ACHN (cell line): ENCODE measurements around the gene CAMKMT.

Source experiments
- DNase-seq: peaks from one replicate; pipeline ENCODE4 v3.0.0-alpha.2; 2015
- in situ Hi-C: cut with HindIII; loops from 2 replicates; pipeline ENCODE4 v1.10.0; 2017; ENCODE audit warnings: low sequenced_read_pairs, low pct_ligation_motif_present, low pct_unique_long_range_greater_than_20kb

Gene CAMKMT

GRCh38 chr2:44612276-44612675 lies 250.5 kb downstream of the CAMKMT start:
- in situ Hi-C loops = no loop called here
- DNase-seq = no peak

GRCh38 chr2:44614940-44615339 lies 253.2 kb downstream of the CAMKMT start:
- no peak for DNase-seq
- in situ Hi-C loops = no loop called here

GRCh38 chr2:44615950-44616518 lies 254.3 kb downstream of the CAMKMT start:
- in situ Hi-C loops = no loop called here
- DNase-seq = no peak

DNA sequence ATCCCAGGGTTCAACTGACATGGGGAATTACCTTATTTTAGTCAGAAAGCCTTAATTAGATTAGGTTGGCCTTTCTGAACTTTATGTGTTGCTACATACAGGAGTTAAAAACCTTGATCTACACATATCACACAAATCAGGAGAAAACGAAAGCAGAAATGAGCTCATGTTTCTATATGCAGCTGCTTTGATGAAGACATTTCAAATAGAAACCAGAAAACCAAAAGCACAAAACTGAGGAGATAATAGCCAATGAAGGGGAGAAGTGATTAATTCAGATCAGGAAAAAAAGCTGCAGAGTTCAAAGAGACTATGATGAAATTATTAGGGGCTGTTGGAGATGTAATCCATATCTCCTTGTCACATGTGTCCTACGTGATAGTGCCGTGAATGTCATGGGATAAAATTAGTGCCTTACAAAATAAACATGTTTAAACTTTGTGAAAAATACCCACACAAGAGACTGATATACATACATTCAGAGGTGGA lies 255.0 kb downstream of the CAMKMT start:
- in situ Hi-C loops = no loop called here
- no peak for DNase-seq

- DNase-seq = no peak
- in situ Hi-C loops = no loop called here
Observed at GRCh38 chr2:44618251-44619023, 256.7 kb downstream of the CAMKMT start.

GRCh38 chr2:44620189-44620990 lies 258.6 kb downstream of the CAMKMT start:
- peak; percentile 9 for DNase-seq
- in situ Hi-C loops = no loop called here

DNA sequence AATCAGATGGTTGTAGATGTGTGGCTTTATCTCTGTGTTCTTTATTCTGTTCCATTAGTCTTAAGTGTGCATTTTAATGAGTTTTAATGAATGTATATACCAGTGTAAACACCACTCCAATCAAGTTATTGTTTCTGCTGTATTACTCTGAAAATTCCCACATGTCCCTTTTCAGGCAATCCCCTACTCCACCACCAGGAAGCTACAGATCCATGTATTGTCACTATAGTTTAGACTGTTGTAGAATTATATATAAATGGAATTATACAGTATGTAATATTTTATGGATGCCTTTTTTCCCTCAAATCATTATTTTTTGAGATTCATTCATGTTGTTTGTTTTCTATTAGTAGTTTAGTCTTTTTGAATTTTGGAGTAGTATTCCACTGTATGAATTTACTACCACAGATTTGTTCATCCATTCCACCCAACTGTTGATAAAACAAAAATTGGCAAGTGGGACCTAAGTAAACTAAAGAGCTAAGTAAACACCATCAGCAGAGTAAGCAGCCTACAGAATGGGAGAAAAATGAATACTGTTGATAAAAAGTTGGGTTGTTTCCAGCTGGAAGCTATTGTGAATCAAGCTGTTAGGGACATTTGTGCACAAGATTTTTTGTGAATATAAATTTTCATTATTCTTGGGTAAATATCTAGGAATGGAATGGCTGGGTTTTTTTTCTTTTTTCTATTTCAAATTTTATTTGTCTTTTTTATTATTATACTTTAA lies 262.0 kb downstream of the CAMKMT start:
- in situ Hi-C loops = no loop called here
- DNase-seq = no peak

GRCh38 chr2:44628297-44628696 lies 266.6 kb downstream of the CAMKMT start:
- no peak for DNase-seq
- in situ Hi-C loops = no loop called here

- DNase-seq = no peak
- in situ Hi-C loops = no loop called here
Observed at GRCh38 chr2:44632931-44633689, 271.4 kb downstream of the CAMKMT start.

DNA sequence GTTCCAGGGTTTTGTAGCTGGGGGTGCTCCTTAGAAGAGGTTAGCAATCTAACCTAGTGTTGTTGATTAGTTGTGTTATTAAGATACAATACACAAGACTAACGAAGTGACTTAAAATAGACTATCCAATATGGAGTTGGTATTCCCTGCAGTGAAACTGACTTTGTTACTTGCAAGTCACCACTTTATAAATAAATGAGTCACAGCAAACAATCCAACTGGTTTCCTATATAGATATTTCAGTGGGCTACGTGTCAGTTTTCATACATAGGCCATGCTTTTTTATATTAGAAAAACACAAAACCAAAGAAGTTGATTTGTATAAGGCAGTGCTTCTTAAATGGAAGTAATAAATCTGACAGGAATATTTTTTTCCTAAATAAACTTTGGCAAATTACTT lies 274.0 kb downstream of the CAMKMT start:
- in situ Hi-C loops = no loop called here
- DNase-seq = no peak

- in situ Hi-C loops = no loop called here
- no peak for DNase-seq
Observed at GRCh38 chr2:44638649-44639048, 276.9 kb downstream of the CAMKMT start.

GRCh38 chr2:44639399-44639798 lies 277.7 kb downstream of the CAMKMT start:
- in situ Hi-C loops = no loop called here
- no peak for DNase-seq

GRCh38 chr2:44642123-44642857 lies 280.5 kb downstream of the CAMKMT start:
- no peak for DNase-seq
- in situ Hi-C loops = no loop called here

GRCh38 chr2:44645937-44646336 lies 284.2 kb downstream of the CAMKMT start:
- no peak for DNase-seq
- in situ Hi-C loops = no loop called here

DNA sequence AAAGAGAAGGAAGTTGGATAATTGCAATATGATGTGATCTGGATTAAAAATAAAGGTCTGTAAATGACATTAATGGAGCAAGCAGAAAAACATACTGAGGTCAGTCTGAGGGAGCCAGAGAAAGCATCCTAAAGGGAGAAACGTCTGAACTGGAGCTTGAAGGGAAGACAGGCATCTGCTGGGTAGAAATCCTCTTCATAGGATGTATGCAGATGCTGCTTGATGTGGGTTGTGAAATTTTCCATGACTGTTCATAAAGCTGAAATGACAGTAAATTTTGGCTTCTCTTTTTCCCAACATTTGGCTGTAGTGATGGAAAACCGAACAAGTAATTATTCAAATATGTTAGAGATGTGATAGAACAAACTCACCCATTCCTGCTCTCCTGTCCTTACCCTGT lies 287.6 kb downstream of the CAMKMT start:
- DNase-seq = no peak
- in situ Hi-C loops = no loop called here

GRCh38 chr2:44650796-44651195 lies 289.0 kb downstream of the CAMKMT start:
- no peak for DNase-seq
- in situ Hi-C loops = no loop called here

- in situ Hi-C loops = no loop called here
- no peak for DNase-seq
Observed at GRCh38 chr2:44651974-44652373, 290.2 kb downstream of the CAMKMT start.

DNA sequence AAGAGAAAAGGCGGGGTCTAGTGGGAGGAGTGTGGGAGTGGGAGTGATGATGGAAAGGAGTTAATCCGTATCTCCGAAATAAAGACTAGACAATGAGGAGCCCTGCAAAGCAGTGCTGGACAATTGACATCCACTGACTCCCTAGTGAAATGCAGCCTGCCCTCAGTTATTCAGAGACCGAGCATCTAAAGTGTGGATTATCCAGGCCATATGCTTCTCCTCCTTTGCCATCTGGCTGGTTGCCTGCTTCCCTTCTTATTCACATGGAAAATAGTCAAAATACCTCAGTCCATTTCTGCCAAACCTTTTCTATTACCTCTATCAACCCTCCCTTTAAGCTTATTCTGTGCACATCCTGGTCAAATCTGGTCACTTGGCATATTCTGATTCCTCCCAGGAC lies 291.0 kb downstream of the CAMKMT start:
- in situ Hi-C loops = no loop called here
- no peak for DNase-seq
